SK-N-SH treated with all-trans-retinoic acid at 6 μM for 48 hours (cell line): ENCODE results near the gene FLVCR1.

Source experiments
- ATAC-seq: fragments of 200-7000 bp; cut with Tn5 transposase; 3 replicates; pipeline ENCODE4 v1.9.1; 2020; ENCODE audit warnings: mild to moderate bottlenecking, moderate library complexity
- BACH2 ChIP-seq: fragments of 250-450 bp; sonication (Bioruptor Pico); IDR thresholded peaks from 2 replicates; pipeline ENCODE4 v1.9.0; 2021; ENCODE audit warnings: mild to moderate bottlenecking, borderline replicate concordance
- CREB5 ChIP-seq: fragments of 250-450 bp; sonication (Bioruptor Pico); IDR thresholded peaks from 2 replicates; pipeline ENCODE4 v1.5.1; 2020; ENCODE audit warnings: low read depth, mild to moderate bottlenecking, moderate library complexity
- CSRNP3 ChIP-seq: fragments of 250-450 bp; sonication (Bioruptor Pico); IDR thresholded peaks from 2 replicates; pipeline ENCODE4 v1.5.1; 2021; ENCODE audit warnings: mild to moderate bottlenecking, moderate library complexity
- OSR1 ChIP-seq: fragments of 250-450 bp; sonication (Bioruptor Pico); IDR thresholded peaks from 2 replicates; pipeline ENCODE4 v1.8.0; 2022; ENCODE audit warnings: moderate library complexity, mild to moderate bottlenecking, inconsistent platforms
- SNAI2 ChIP-seq: fragments of 250-450 bp; sonication (Bioruptor Pico); IDR thresholded peaks from 2 replicates; pipeline ENCODE4 v1.5.0; 2020; ENCODE audit warnings: mild to moderate bottlenecking, moderate library complexity
- TOX ChIP-seq: fragments of 250-450 bp; sonication (Bioruptor Pico); IDR thresholded peaks from 2 replicates; pipeline ENCODE4 v1.8.0; 2021; ENCODE audit warnings: mild to moderate bottlenecking, moderate library complexity, borderline replicate concordance
- TSHZ2 ChIP-seq: fragments of 250-450 bp; sonication (Bioruptor Pico); IDR thresholded peaks from 2 replicates; pipeline ENCODE4 v1.5.0; 2020; ENCODE audit warnings: mild to moderate bottlenecking, moderate library complexity
- ZC3H10 ChIP-seq: fragments of 250-450 bp; sonication (Bioruptor Pico); IDR thresholded peaks from 2 replicates; pipeline ENCODE4 v1.5.1; 2021; ENCODE audit warnings: mild to moderate bottlenecking, moderate library complexity
- ZFP3 ChIP-seq: fragments of 250-450 bp; sonication (Bioruptor Pico); IDR thresholded peaks from 2 replicates; pipeline ENCODE4 v1.5.0; 2020; ENCODE audit warnings: mild to moderate bottlenecking, moderate library complexity
- ZFP30 ChIP-seq: fragments of 450-650 bp; formaldehyde crosslinking; IDR thresholded peaks from 2 replicates; pipeline ENCODE4 v1.5.0; 2022; ENCODE audit warnings: mild to moderate bottlenecking, moderate library complexity
- ZNF70 ChIP-seq: fragments of 450-650 bp; formaldehyde crosslinking; IDR thresholded peaks from 2 replicates; pipeline ENCODE4 v1.5.0; 2020; ENCODE audit warnings: mild to moderate bottlenecking, moderate library complexity
- ZNF8 ChIP-seq: fragments of 450-650 bp; formaldehyde crosslinking; IDR thresholded peaks from 2 replicates; pipeline ENCODE4 v1.5.0; 2020; ENCODE audit warnings: mild to moderate bottlenecking, moderate library complexity

FLVCR1 gene

GRCh38 chr1:212945056-212945455 is 87.0 kb downstream of the FLVCR1 start (continued):
- TF ChIP-seq ZC3H10 (CRISPR knock-in tag) = no peak
- no peak for TF ChIP-seq ZFP3 (CRISPR knock-in tag)
- TF ChIP-seq OSR1 (CRISPR knock-in tag) = no peak
- no peak for TF ChIP-seq TOX (CRISPR knock-in tag)
- TF ChIP-seq CSRNP3 (CRISPR knock-in tag) = no peak
- no peak for TF ChIP-seq ZNF8 (CRISPR knock-in tag)
- TF ChIP-seq BACH2 = no peak
- no peak for TF ChIP-seq SNAI2
- no peak for TF ChIP-seq ZFP30 (CRISPR knock-in tag)
- TF ChIP-seq, all 23 proteins: peak for 0

GRCh38 chr1:212945463-212946160 is 87.5 kb downstream of the FLVCR1 start:
- peak; percentile 24; the same call in 1 of the 2 replicates for TF ChIP-seq ZNF70
- TF ChIP-seq SNAI2 = no peak
- no peak for ATAC-seq

- TF ChIP-seq TSHZ2 (no peak), ZFP30 (CRISPR knock-in tag) (no peak), CREB5 (CRISPR knock-in tag) (no peak)
- no peak for ATAC-seq
These were observed 88.8 kb downstream of the FLVCR1 start for GRCh38 chr1:212946872-212947271.
